G401.6 (cell line): ENCODE results near the gene NEMP2.

Source experiments
- FAIRE-seq: peaks from 2 replicates; lab custom pipeline; 2012; peaks lifted over from hg19 to GRCh38; lab: Jason Lieb, UNC

NEMP2 gene, protein sequence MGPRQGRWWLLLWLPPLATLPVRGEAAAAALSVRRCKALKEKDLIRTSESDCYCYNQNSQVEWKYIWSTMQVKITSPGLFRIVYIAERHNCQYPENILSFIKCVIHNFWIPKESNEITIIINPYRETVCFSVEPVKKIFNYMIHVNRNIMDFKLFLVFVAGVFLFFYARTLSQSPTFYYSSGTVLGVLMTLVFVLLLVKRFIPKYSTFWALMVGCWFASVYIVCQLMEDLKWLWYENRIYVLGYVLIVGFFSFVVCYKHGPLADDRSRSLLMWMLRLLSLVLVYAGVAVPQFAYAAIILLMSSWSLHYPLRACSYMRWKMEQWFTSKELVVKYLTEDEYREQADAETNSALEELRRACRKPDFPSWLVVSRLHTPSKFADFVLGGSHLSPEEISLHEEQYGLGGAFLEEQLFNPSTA

DNA sequence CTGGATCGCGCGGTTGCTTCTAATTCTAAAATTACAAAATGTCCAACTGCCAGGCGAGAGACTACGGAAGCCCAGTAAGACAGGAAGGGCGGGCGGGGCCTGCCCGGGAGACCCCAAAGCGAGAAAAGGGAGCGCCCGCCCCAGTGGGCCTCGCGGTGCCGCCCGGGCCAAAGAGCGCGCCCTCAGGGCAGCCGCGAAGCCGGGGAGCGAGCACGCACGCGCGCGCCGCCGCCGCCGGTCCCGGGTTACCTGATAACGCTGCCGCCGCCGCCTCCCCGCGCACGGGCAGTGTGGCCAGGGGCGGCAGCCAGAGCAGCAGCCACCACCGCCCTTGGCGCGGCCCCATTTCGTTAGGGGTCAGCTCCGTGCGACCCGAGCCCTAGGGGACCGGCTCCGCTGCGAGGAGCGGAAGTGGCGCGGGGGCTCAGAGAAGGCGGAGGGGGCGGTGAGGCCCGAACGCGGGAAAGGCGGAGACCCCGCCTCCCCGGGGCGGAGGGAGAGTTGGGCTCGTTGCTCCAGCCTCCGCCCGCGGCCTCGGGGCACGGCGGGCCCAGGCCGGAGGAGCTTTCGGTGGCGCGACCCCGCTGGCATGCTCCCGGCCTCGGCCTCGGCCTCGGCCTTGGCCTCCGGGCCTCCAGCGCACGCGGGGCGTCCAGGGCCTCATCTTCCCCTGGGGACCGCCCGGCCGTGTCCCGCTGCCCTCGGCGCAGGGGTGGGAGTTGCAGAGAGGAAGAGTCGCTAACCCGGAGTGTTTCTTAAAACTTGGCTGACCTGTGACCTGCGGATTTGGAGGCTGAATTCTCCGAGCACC lies at the start of gene NEMP2:
NEMP2 (minus strand) TSS at position 413 of the 811 bp plus-strand sequence; CDS start at position 346, 67 bp downstream.
- FAIRE-seq = no peak

DNA sequence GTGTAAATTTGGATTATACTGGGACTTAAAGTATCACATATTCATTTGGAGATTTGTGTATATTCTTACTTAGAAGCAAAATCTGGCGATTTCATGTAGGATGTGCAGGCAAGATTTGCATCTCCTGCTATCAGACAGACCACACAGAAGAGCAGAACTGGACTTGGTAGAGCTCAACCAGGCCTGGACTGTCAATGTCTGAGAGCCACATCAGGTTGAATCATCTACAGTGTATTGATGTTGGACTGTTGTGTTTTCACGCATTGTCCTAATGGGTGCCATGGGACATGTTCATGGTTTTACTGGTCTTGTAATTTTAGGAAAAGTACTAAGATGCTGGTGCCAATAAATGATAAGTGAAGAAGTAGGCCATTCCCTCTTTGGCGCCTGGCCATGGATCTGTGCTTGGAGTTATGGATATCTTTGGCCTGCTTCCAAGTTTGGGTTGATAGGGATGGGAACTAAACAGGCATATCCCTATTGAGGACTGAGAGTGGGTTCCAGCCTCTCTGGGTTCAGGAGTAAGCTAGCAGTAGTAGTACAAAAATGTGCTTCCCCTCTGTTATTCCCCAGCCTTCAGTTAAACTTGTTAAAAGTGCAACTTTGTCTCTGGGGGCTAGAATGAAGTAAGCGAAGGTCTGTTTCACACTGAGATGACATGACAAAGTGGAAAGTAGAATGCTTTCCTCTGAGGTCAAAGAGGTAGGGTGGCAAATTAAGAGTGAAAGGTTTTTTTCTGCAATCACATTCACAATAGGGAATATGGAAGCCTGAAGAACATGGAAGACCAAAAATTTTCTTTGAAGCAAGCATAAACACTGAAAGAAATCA lies 49.2 kb upstream of the NEMP2 start:
- FAIRE-seq = no peak

GRCh38 chr2:190582736-190583506 lies 48.4 kb upstream of the NEMP2 start:
- no peak for FAIRE-seq

GRCh38 chr2:190582019-190582418 lies 47.5 kb upstream of the NEMP2 start:
- no peak for FAIRE-seq

DNA sequence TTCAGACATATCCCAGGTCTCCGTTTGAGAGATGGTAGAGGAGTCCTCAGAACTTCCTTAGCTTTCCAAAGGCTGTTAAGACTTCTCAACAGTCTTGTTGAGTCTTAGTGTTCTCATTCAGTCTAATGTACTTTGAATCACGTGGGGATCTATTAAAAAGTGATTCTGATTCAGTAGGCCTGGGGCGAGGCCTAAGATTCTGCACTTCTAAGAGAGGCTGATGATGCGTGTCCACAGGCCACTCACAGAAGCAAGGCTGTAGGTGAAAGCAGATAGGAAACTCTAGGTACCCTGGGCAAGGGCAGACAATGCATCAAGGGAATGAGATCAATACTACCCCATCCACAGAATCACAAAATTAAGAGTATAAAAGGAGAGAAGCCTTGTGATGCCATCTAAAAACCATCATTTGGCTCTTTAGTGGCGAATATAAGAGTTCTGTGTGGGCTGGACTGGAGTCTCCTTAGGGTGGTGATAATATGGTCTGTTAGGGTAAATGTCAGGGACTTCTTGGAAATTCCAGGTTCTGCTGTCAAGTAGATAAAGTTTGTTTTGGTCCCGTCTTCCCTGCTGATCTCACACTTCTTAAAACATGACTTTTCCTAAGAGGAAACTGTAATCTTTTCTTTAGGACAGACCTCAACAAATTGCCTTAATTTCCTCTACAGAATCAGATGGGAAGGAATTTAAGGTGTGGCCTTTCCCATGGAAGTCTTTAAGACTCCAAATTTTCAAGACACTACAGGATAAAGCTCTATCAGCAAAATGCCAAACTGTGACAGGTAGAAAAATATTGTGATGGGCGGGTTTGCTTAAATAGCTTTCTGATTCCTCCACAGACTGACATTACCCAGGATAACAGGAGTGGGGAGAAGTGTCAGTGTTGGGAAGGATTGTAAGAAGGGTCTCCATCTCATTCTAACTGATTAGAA lies 45.7 kb upstream of the NEMP2 start:
- FAIRE-seq = no peak

- FAIRE-seq = no peak
Observed at GRCh38 chr2:190579058-190579410, 44.5 kb upstream of the NEMP2 start.

DNA sequence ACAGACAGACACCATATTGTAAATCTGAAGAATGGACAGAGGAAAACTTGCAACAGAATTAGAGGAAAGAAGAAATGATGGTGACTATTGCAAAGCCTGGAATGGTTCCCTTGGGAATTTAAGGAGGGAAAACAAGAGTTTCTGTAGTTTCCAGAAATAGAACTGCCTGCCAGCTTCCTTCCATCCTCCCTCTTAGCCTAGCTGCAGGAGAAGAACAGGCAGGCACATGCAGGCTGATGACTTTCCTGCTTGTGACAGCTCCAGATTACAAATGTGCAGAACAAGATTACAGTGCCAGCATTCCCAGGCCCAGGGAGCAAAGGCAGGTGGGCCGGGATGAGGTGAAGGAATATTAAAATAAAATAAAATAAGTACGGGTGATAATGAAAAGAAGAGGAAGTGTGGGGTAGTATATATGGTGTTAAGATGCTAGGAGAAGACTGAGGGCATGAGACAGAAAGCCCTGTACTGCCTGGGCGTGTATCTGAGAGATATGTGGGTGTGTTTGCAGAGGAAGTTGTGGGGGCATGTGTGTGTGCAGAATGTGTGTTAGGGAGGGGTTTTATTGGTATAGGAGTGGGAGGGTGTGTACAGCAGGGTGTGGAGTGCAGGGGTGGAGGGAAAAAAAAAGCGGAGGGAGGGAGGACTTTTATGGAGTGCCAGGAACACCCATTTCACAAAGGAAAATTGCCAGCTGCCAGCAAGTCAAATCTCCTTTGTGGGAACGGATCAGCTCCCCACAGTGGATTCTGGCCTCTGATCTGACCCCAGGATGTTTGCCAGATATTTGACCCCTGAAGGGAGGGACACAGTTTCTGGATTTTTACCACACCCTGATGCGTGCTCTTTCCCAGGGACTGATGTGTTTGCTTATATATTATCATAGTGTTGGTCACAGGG lies 43.9 kb upstream of the NEMP2 start:
- no peak for FAIRE-seq

DNA sequence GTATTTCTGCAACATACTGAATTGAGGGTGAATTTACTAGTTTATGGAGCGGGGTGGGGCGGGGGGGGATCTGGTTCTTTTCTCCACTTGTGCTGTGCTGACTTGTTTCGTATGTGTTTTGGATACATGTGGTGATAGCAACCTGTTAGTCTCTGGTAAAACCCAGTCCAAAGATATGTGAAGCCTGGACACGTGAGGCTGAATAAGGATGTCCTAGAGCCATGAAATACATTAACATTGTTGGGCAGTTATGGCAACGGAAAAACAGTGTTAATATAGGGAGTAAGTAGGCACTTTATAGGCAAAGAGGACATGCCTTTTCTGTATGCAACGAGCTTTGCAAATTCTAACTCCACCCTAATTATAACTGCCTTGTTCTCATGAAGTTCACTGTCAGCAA lies 42.1 kb upstream of the NEMP2 start:
- FAIRE-seq = no peak

DNA sequence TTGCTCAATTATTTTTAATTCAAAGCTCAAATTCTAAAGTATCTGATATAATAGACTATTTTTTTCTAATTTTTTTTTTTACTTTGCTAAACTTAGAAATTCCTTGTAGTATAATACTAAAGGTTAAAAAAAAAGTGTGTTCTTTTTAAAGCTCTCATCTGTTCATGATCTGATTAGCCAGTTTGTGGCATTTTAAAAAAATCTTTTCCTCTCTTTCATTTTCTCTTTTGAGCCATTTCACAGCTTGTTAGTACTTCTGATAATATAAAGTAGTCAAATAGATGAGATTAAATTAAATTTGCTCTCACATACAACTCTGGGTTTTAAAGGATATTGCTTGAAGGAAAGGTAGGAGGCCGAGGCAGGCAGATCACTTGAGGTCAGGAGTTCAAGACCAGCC lies 40.7 kb upstream of the NEMP2 start:
- no peak for FAIRE-seq

- no peak for FAIRE-seq
Observed at GRCh38 chr2:190574169-190574568, 39.6 kb upstream of the NEMP2 start.

DNA sequence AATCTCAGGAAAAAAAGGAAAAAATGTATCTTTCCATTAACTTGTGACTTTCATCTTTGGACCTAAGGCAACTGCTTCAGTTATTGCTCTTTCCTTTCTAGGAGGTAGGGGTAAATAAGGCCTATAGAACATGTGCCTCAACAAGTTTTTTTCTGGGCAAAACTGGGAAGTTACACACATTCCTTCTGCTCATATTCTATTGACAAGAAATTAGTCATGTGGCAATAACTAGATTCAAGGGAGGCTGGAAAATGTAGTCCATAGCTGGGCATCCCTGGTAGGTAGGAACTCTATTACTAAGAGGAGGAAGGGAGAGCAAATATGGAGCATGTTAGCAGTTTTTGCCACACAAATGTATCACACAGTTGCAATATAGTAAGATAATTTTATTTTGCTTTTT lies 37.7 kb upstream of the NEMP2 start:
- no peak for FAIRE-seq

- no peak for FAIRE-seq
Observed at GRCh38 chr2:190571686-190572085, 37.2 kb upstream of the NEMP2 start.

DNA sequence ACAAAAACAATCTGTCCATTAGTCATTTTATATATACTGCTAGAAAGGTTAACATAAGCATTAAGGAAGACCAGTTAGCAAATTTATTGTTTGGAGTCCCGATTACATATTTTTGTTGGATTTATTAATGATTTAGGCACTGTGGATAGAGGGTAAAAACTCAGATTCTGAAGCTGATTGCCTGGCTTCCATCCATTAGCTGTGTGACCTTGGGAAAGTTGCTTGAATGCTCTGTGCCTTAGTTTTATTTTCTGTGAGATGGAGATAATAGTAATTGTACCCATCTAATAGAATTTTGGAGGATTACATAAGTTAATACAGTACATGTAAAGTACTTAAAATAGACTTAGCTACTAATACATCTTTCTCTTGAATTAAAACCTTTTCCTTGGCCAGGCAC lies 36.3 kb upstream of the NEMP2 start:
- no peak for FAIRE-seq

DNA sequence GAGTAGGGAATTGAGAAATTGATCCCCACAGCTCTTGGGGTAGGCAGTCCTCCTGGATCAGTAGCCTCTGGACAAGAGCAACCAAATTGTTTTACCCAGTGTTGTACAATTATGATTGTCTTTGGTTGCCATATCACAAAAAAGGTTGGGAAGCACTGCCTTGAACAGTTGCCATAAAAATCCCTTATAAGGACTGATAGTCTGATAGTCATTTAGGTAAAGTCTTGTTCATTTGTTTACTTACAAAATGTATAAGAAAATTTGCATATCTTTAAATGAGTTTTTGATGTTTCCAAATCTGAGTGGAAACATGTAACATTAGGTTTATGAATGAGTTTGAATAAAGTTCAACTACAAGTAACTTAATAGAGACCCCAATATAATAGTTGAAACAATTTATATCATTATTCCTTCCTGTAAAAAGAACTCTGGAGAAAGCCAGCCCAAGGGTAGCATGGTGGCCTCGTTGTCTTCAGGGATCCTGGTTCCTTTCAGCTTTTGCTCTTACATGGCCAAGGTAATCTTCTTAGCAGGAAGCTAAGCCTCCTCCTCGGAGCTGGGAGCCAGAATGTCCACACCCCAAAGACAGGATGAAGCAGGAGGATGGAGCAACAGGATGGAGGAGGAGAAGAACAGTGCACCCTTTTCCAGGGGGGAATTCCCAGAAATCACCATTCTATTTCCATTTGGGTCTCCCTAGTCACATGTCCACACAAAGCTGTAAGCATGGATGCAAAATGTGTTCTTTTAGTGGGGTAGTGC lies 35.7 kb upstream of the NEMP2 start:
- FAIRE-seq = no peak

GRCh38 chr2:190564838-190565237 lies 30.3 kb upstream of the NEMP2 start:
- FAIRE-seq = no peak

GRCh38 chr2:190563646-190564045 lies 29.1 kb upstream of the NEMP2 start:
- no peak for FAIRE-seq

DNA sequence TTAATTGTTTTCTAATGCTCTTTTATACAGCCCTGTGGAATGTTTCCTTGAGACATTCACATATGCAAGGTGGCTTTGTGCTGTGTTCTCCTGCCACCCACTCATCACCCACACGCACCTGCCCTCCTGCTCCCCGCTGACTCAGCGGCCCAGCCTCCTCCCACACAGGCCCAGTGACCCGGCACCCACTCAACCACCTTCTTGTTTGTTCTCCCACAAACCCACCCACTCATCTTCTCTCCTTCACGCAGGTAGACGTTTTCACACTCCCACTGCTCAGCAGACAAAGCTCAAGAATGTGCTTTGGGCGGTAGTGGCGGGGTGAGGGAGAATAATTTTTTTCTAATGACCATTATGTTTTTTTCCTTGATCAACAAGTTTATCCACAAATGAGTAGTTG lies 28.6 kb upstream of the NEMP2 start:
- no peak for FAIRE-seq

DNA sequence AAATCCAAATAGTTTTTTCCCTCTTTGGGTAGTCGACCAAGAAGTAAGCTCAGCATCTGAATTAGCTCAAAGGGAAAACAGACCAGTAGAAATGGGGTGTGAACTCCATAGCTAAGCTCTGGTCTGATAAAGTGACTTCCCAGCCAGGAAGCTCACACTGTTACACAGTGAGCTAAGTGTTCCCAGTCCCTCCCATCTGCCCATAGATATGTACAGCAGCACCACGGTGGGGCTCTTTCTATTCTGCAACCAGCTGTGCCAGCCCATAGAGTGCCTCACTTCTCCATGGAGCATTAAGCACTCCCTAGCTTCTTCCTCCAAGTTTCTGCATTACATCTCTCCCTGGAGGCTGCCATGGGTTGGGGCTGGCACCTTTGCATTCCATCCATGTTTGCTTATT lies 27.6 kb upstream of the NEMP2 start:
- no peak for FAIRE-seq

GRCh38 chr2:190561094-190561493 lies 26.6 kb upstream of the NEMP2 start:
- no peak for FAIRE-seq
